ENCODE measurements around the gene ADRA2C. TPM values are rescaled to one million over a fixed set of nuclear protein-coding genes. Genes with fewer than 3 reads are reported as not detected.

Gene ADRA2C
- total and polyA plus RNA-seq, 10 donors = 9.4 to 42.1 (median 29.1) TPM

GRCh38 chr4:3796960-3797359 is 30.8 kb downstream of the ADRA2C start:
- peaks cover 0 to 27% (median 5%) of the 10 kb centered on the region in 7 donors for H3K27me3 ChIP-seq (replicated peaks in 1 of 7)
- no peak overlapping the region for H3K4me3 ChIP-seq
- intact Hi-C loops (cut with DNase I; ENCODE audit: low total_unique reads) = no loop called here
- H3K36me3 ChIP-seq = no peaks in the 10 kb centered on the region
- no peak overlapping the region for H3K27ac ChIP-seq
- TF ChIP-seq, protein P1, sequence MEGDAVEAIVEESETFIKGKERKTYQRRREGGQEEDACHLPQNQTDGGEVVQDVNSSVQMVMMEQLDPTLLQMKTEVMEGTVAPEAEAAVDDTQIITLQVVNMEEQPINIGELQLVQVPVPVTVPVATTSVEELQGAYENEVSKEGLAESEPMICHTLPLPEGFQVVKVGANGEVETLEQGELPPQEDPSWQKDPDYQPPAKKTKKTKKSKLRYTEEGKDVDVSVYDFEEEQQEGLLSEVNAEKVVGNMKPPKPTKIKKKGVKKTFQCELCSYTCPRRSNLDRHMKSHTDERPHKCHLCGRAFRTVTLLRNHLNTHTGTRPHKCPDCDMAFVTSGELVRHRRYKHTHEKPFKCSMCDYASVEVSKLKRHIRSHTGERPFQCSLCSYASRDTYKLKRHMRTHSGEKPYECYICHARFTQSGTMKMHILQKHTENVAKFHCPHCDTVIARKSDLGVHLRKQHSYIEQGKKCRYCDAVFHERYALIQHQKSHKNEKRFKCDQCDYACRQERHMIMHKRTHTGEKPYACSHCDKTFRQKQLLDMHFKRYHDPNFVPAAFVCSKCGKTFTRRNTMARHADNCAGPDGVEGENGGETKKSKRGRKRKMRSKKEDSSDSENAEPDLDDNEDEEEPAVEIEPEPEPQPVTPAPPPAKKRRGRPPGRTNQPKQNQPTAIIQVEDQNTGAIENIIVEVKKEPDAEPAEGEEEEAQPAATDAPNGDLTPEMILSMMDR (IDR thresholded peaks at IDR 0.05 in 8 of 11, conservative IDR thresholded peaks at IDR 0.05 in 3 of 11) = no peak
- TF ChIP-seq POLR2A (IDR thresholded peaks at IDR 0.05) (no peak), POLR2AphosphoS5 (IDR thresholded peaks at IDR 0.05) (no peak)
- H3K9me3 ChIP-seq = peaks cover 0 to 38% (median 29%) of the 10 kb centered on the region in 8 donors
- no peaks in the 10 kb centered on the region for H3K4me1 ChIP-seq
- 88 to 98% (median 94%) methylated on average over 2 of the region's 2 CpGs; no CpG with 5 or more reads in 1 of the 5 donors for WGBS, 5 donors
- DNase-seq = peak; percentile 14

GRCh38 chr4:3797831-3798790 is 31.9 kb downstream of the ADRA2C start:
- 77 to 88% (median 82%) methylated on average over 28 of the region's 28 CpGs for WGBS, 5 donors
- DNase-seq = peak; percentile 58
- Histone ChIP-seq H3K27ac (no peak overlapping the region), H3K27me3 (replicated peaks in 1 of 7) (peaks cover 0 to 22% (median 0%) of the 10 kb centered on the region in 7 donors), H3K36me3 (no peaks in the 10 kb centered on the region), H3K9me3 (peaks cover 0 to 38% (median 29%) of the 10 kb centered on the region in 8 donors), H3K4me1 (no peaks in the 10 kb centered on the region), H3K4me3 (no peak overlapping the region)
- TF ChIP-seq, protein P1 (IDR thresholded peaks at IDR 0.05 in 8 of 11, conservative IDR thresholded peaks at IDR 0.05 in 3 of 11) = no peak
- TF ChIP-seq POLR2AphosphoS5 (IDR thresholded peaks at IDR 0.05) (no peak), POLR2A (IDR thresholded peaks at IDR 0.05) (no peak)
- intact Hi-C loops (cut with DNase I; ENCODE audit: low total_unique reads) = no loop called here

- WGBS, 5 donors = 82 to 91% (median 89%) methylated on average over 11 to 13 of the region's 13 CpGs
- no peak overlapping the region for H3K4me3 ChIP-seq
- H3K27ac ChIP-seq = no peak overlapping the region
- peaks cover 0 to 28% (median 0%) of the 10 kb centered on the region in 7 donors for H3K27me3 ChIP-seq (replicated peaks in 1 of 7)
- no peak for TF ChIP-seq POLR2AphosphoS5 (IDR thresholded peaks at IDR 0.05)
- no peak for TF ChIP-seq POLR2A (IDR thresholded peaks at IDR 0.05)
- TF ChIP-seq, protein P1 (IDR thresholded peaks at IDR 0.05 in 8 of 11, conservative IDR thresholded peaks at IDR 0.05 in 3 of 11) = no peak
- peak; percentile 58 for DNase-seq
- H3K9me3 ChIP-seq = peaks cover 0 to 30% (median 28%) of the 10 kb centered on the region in 8 donors
- intact Hi-C loops (cut with DNase I; ENCODE audit: low total_unique reads) = no loop called here
- H3K4me1 ChIP-seq = no peaks in the 10 kb centered on the region
- no peaks in the 10 kb centered on the region for H3K36me3 ChIP-seq
Measured at GRCh38 chr4:3799496-3799895, 33.3 kb downstream of the ADRA2C start.

- Histone ChIP-seq H3K27me3 (replicated peaks in 1 of 7) (peaks cover 0 to 28% (median 0%) of the 10 kb centered on the region in 7 donors), H3K4me1 (no peaks in the 10 kb centered on the region), H3K9me3 (peaks cover 0 to 21% (median 19%) of the 10 kb centered on the region in 8 donors), H3K4me3 (no peak overlapping the region), H3K27ac (no peak overlapping the region), H3K36me3 (no peaks in the 10 kb centered on the region)
- DNase-seq = peak; percentile 42
- TF ChIP-seq, protein P1 (IDR thresholded peaks at IDR 0.05 in 8 of 11, conservative IDR thresholded peaks at IDR 0.05 in 3 of 11) = no peak
- no peak for TF ChIP-seq POLR2A (IDR thresholded peaks at IDR 0.05)
- intact Hi-C loops (cut with DNase I; ENCODE audit: low total_unique reads) = no loop called here
- 71 to 86% (median 77%) methylated on average over 6 to 12 of the region's 12 CpGs for WGBS, 5 donors
Measured at GRCh38 chr4:3800351-3800750, 34.2 kb downstream of the ADRA2C start.

All from spleen (tissue), 11 donors.